ENCODE data around the gene IL4I1.

- TF ChIP-seq POLR2A (IDR thresholded peaks at IDR 0.05; ENCODE audit: control extremely low read depth in 1 of 2, low read depth in 2 of 2, low read length in 2 of 2) (no peak), CTCF (IDR thresholded peaks at IDR 0.05; ENCODE audit: control extremely low read depth in 1 of 3, insufficient read depth in 1 of 3, low read depth in 1 of 3, low read length in 3 of 3) (no peak), CEBPB (IDR thresholded peaks at IDR 0.05; ENCODE audit: low read depth, low read length) (no peak), TEAD4 (IDR thresholded peaks at IDR 0.05; ENCODE audit: low read depth, low read length) (no peak), RAD21 (IDR thresholded peaks at IDR 0.05 in 1 of 2, conservative IDR thresholded peaks at IDR 0.05 in 1 of 2; ENCODE audit: low read depth in 2 of 2, low read length in 2 of 2) (no peak), SP1 (IDR thresholded peaks at IDR 0.05; ENCODE audit: low read depth, low read length) (no peak), SIN3A (conservative IDR thresholded peaks at IDR 0.05 in 1 of 2, IDR thresholded peaks at IDR 0.05 in 1 of 2; ENCODE audit: low read depth in 1 of 2, low read length in 2 of 2) (no peak), EP300 (IDR thresholded peaks at IDR 0.05; ENCODE audit: borderline replicate concordance in 1 of 2, low read depth in 2 of 2, low read length in 2 of 2) (no peak), RFX5 (IDR thresholded peaks at IDR 0.05; ENCODE audit: borderline replicate concordance, low read depth, low read length) (no peak), ZNF274 (IDR thresholded peaks at IDR 0.05; ENCODE audit: borderline replicate concordance, extremely low read depth, low read length) (no peak), GABPA (IDR thresholded peaks at IDR 0.05; ENCODE audit: borderline replicate concordance, insufficient read depth, low read length) (no peak), TAF1 (IDR thresholded peaks at IDR 0.05; ENCODE audit: low read depth, low read length) (no peak), MAX (IDR thresholded peaks at IDR 0.05) (no peak), CHD7 (IDR thresholded peaks at IDR 0.05; ENCODE audit: insufficient replicate concordance, low read length) (no peak)
Measured at GRCh38 chr19:49843265-49843664, 53.4 kb downstream of the IL4I1 start.

Measured in H1 (cell line).